Trophoblast cell (in vitro differentiated cells and primary cell): Measurements from ENCODE around the gene MAGOHB.

Experiments
- DNase-seq, 2 donors: peaks; one replicate each; pipeline ENCODE4 v3.0.0-alpha.2; 2016
- H2AFZ ChIP-seq: 2 replicates; pipeline ENCODE4 v1.6.1; 2013; ENCODE audit warnings: low read length, moderate library complexity, mild to moderate bottlenecking; ENCODE audit not compliant: insufficient read depth, poor library complexity
- H2AK5ac ChIP-seq: 2 replicates; pipeline ENCODE4 v1.6.1; 2013; ENCODE audit warnings: mild to moderate bottlenecking, low read length
- H2BK120ac ChIP-seq: 2 replicates; pipeline ENCODE4 v1.6.1; 2013; ENCODE audit warnings: low read length, mild to moderate bottlenecking, moderate library complexity; ENCODE audit not compliant: insufficient read depth, poor library complexity
- H2BK12ac ChIP-seq: 2 replicates; pipeline ENCODE4 v1.6.1; 2013; ENCODE audit warnings: mild to moderate bottlenecking, low read length, moderate library complexity
- H2BK5ac ChIP-seq: 2 replicates; pipeline ENCODE4 v1.6.1; 2013; ENCODE audit warnings: low read length, low read depth, moderate library complexity, mild to moderate bottlenecking; ENCODE audit not compliant: poor library complexity
- H3K14ac ChIP-seq: 2 replicates; pipeline ENCODE4 v1.6.1; 2013; ENCODE audit warnings: mild to moderate bottlenecking, low read length
- H3K18ac ChIP-seq: 2 replicates; pipeline ENCODE4 v1.6.1; 2013; ENCODE audit warnings: mild to moderate bottlenecking, low read length
- H3K23ac ChIP-seq: 2 replicates; pipeline ENCODE4 v1.6.1; 2013; ENCODE audit warnings: low read length
- H3K27ac ChIP-seq: 2 replicates; pipeline ENCODE4 v1.5.1; 2013; ENCODE audit warnings: low read depth, mild to moderate bottlenecking, inconsistent platforms, low read length, moderate library complexity
- H3K27me3 ChIP-seq: 2 replicates; pipeline ENCODE4 v1.6.1; 2013; ENCODE audit warnings: inconsistent platforms, mild to moderate bottlenecking, low read length, moderate library complexity; ENCODE audit not compliant: insufficient read depth
- H3K36me3 ChIP-seq, 2 experiments: 1 replicate in 1 of 2; 2 replicates in 1 of 2; pipeline ENCODE4 v1.6.1; 2013; ENCODE audit warnings: low read length in 2 of 2, mild to moderate bottlenecking in 2 of 2, moderate library complexity in 1 of 2; ENCODE audit not compliant: insufficient read depth in 2 of 2, control insufficient read depth in 1 of 2
- H3K4ac ChIP-seq: 2 replicates; pipeline ENCODE4 v1.6.1; 2013; ENCODE audit warnings: low read depth, mild to moderate bottlenecking, low read length, moderate library complexity
- H3K4me1 ChIP-seq, 2 experiments: 1 replicate in 1 of 2; 2 replicates in 1 of 2; pipeline ENCODE4 v1.6.1; 2013; ENCODE audit warnings: low read length in 2 of 2, mild to moderate bottlenecking in 2 of 2, moderate library complexity in 1 of 2; ENCODE audit not compliant: insufficient read depth in 2 of 2, control insufficient read depth in 1 of 2
- H3K4me2 ChIP-seq: 2 replicates; pipeline ENCODE4 v1.6.1; 2013; ENCODE audit warnings: inconsistent platforms, mild to moderate bottlenecking, low read length, moderate library complexity
- H3K4me3 ChIP-seq: 2 replicates; pipeline ENCODE4 v1.5.1; 2013; ENCODE audit warnings: mild to moderate bottlenecking, low read depth, low read length, inconsistent platforms
- H3K79me1 ChIP-seq: one replicate; pipeline ENCODE4 v1.6.1; 2013; ENCODE audit warnings: low read length
- H3K79me2 ChIP-seq: 2 replicates; pipeline ENCODE4 v1.6.1; 2013; ENCODE audit warnings: low read length, mild to moderate bottlenecking; ENCODE audit not compliant: control insufficient read depth, insufficient read depth, poor library complexity
- H3K9ac ChIP-seq: 2 replicates; pipeline ENCODE4 v1.6.1; 2013; ENCODE audit warnings: mild to moderate bottlenecking, low read length
- H3K9me3 ChIP-seq: 2 replicates; pipeline ENCODE4 v1.6.1; 2013; ENCODE audit warnings: low read depth, mild to moderate bottlenecking, control low read depth, inconsistent platforms, low read length; ENCODE audit not compliant: insufficient read depth
- H4K12ac ChIP-seq: 2 replicates; pipeline ENCODE4 v1.6.1; 2013; ENCODE audit warnings: low read depth, mild to moderate bottlenecking, low read length, moderate library complexity
- H4K8ac ChIP-seq: 2 replicates; pipeline ENCODE4 v1.6.1; 2013; ENCODE audit warnings: low read depth, mild to moderate bottlenecking, low read length, moderate library complexity
- H4K91ac ChIP-seq: one replicate; pipeline ENCODE4 v1.6.1; 2013; ENCODE audit warnings: low read depth, mild to moderate bottlenecking, low read length, moderate library complexity
- WGBS: extraction: QIAGEN DNeasy Blood & Tissue Kit; methylation state at CpG from one replicate; pipeline ENCODE4 v1.1.7; 2013; ENCODE audit warnings: missing lambda C conversion rate; ENCODE audit not compliant: insufficient read length, insufficient coverage; ENCODE audit errors: extremely low coverage; 5-methylcytosine and 5-hydroxymethylcytosine counted together

The MAGOHB gene

GRCh38 chr12:10636611-10637010, 23.2 kb upstream of the MAGOHB start:
- Histone ChIP-seq H3K36me3 (no peaks in the 10 kb centered on the region), H2AK5ac (no peak overlapping the region), H3K27me3 (no peaks in the 10 kb centered on the region), H4K12ac (no peak overlapping the region), H3K4ac (no peak overlapping the region), H3K18ac (no peak overlapping the region), H3K14ac (no peak overlapping the region), H2BK120ac (no peak overlapping the region), H3K79me1 (peaks cover 2% of the 10 kb centered on the region), H3K27ac (no peak overlapping the region), H3K23ac (no peak overlapping the region), H3K79me2 (no peaks in the 10 kb centered on the region), H3K4me3 (no peak overlapping the region), H2AFZ (no peak overlapping the region), H3K4me1 (peaks cover 2 to 9% of the 10 kb centered on the region in 2 experiments), H2BK12ac (no peak overlapping the region), H3K9ac (no peak overlapping the region), H3K9me3 (no peaks in the 10 kb centered on the region), H4K8ac (no peak overlapping the region), H2BK5ac (no peak overlapping the region), H4K91ac (no peak overlapping the region), H3K4me2 (no peak overlapping the region)
- no CpG with 5 or more reads among the region's 6 CpGs for WGBS
- DNase-seq = peak in 1 of 2 donors; percentile 19

DNA sequence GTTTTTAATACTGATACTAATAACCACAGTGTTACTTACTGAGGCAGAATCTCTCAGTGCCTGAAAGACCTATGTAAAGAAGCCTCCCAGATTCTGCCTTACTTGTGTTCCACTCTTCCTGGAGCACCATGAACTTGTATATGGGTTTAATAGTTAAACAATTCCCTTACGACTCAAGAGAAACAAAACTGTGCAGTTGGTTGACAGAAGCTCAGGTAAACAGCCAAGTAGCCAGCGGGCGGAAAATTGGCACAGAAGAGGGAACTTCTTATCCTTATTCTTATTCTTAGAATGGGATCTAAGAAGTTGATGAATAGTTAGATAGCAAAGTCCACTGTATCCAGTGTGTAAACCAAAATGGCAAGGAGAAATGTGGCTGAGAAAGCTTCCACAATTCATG, 22.7 kb upstream of the MAGOHB start:
- H2AFZ ChIP-seq = no peak overlapping the region
- no peak overlapping the region for H2BK12ac ChIP-seq
- H3K4me3 ChIP-seq = no peak overlapping the region
- DNase-seq = no peak
- H4K91ac ChIP-seq = no peak overlapping the region
- peaks cover 2 to 5% of the 10 kb centered on the region in 2 experiments for H3K4me1 ChIP-seq
- H2BK120ac ChIP-seq = no peak overlapping the region
- no CpG with 5 or more reads among the region's 3 CpGs for WGBS
- no peaks in the 10 kb centered on the region for H3K36me3 ChIP-seq
- H3K9ac ChIP-seq = no peak overlapping the region
- H4K12ac ChIP-seq = no peak overlapping the region
- H4K8ac ChIP-seq = no peak overlapping the region
- H3K23ac ChIP-seq = no peak overlapping the region
- no peak overlapping the region for H3K18ac ChIP-seq
- no peak overlapping the region for H3K27ac ChIP-seq
- no peaks in the 10 kb centered on the region for H3K9me3 ChIP-seq
- H3K14ac ChIP-seq = no peak overlapping the region
- H3K4me2 ChIP-seq = no peak overlapping the region
- no peaks in the 10 kb centered on the region for H3K27me3 ChIP-seq
- no peak overlapping the region for H2AK5ac ChIP-seq
- H3K79me2 ChIP-seq = no peaks in the 10 kb centered on the region
- no peaks in the 10 kb centered on the region for H3K79me1 ChIP-seq
- no peak overlapping the region for H3K4ac ChIP-seq
- H2BK5ac ChIP-seq = no peak overlapping the region

DNA sequence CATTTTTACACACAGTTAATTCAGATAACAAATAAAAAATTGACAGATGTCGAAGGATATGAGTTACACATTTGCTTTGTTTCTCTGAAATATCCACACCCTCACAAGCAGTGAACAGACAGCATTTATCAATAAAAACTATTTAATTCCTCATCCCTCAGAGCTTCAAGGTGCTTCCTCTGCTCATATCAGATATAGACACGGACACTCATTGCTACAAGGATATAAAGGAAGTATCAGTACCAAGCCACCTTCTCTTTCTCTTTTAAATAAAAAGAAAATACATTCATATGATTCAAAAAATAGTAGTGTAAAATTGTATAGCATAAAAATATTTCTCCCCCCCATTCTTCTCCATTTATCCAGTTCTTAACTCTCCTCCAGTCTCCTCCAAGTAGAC, 21.9 kb upstream of the MAGOHB start:
- no peaks in the 10 kb centered on the region for H3K9me3 ChIP-seq
- H3K9ac ChIP-seq = no peak overlapping the region
- H4K8ac ChIP-seq = no peak overlapping the region
- H3K27me3 ChIP-seq = no peaks in the 10 kb centered on the region
- H3K4ac ChIP-seq = no peak overlapping the region
- H3K79me2 ChIP-seq = no peaks in the 10 kb centered on the region
- peaks cover 2 to 5% of the 10 kb centered on the region in 2 experiments for H3K4me1 ChIP-seq
- no peak overlapping the region for H2BK120ac ChIP-seq
- H3K18ac ChIP-seq = no peak overlapping the region
- no peak overlapping the region for H3K4me2 ChIP-seq
- H3K79me1 ChIP-seq = no peaks in the 10 kb centered on the region
- H3K14ac ChIP-seq = no peak overlapping the region
- no peak overlapping the region for H2BK5ac ChIP-seq
- no peak overlapping the region for H2AK5ac ChIP-seq
- no peaks in the 10 kb centered on the region for H3K36me3 ChIP-seq
- no peak overlapping the region for H3K4me3 ChIP-seq
- no CpG with 5 or more reads among the region's 2 CpGs for WGBS
- H4K12ac ChIP-seq = no peak overlapping the region
- no peak overlapping the region for H4K91ac ChIP-seq
- H2BK12ac ChIP-seq = no peak overlapping the region
- no peak overlapping the region for H3K23ac ChIP-seq
- no peak overlapping the region for H3K27ac ChIP-seq
- H2AFZ ChIP-seq = no peak overlapping the region
- DNase-seq = no peak

GRCh38 chr12:10634427-10634826, 21.0 kb upstream of the MAGOHB start:
- H3K4me1 ChIP-seq = peaks cover 2 to 5% of the 10 kb centered on the region in 2 experiments
- H2BK120ac ChIP-seq = no peak overlapping the region
- no peaks in the 10 kb centered on the region for H3K9me3 ChIP-seq
- H2BK5ac ChIP-seq = no peak overlapping the region
- no peak overlapping the region for H3K23ac ChIP-seq
- H4K12ac ChIP-seq = no peak overlapping the region
- no peak overlapping the region for H2AK5ac ChIP-seq
- H3K4me2 ChIP-seq = no peak overlapping the region
- no peak overlapping the region for H3K4ac ChIP-seq
- no peak overlapping the region for H4K8ac ChIP-seq
- H4K91ac ChIP-seq = no peak overlapping the region
- no peaks in the 10 kb centered on the region for H3K79me1 ChIP-seq
- no peak overlapping the region for H2AFZ ChIP-seq
- H3K27ac ChIP-seq = no peak overlapping the region
- no peak overlapping the region for H3K9ac ChIP-seq
- H3K4me3 ChIP-seq = no peak overlapping the region
- no peaks in the 10 kb centered on the region for H3K27me3 ChIP-seq
- H3K79me2 ChIP-seq = no peaks in the 10 kb centered on the region
- peak; percentile 93 to 97 for DNase-seq
- H3K18ac ChIP-seq = no peak overlapping the region
- no peak overlapping the region for H3K14ac ChIP-seq
- no peaks in the 10 kb centered on the region for H3K36me3 ChIP-seq
- H2BK12ac ChIP-seq = no peak overlapping the region
- no CpG with 5 or more reads among the region's 5 CpGs for WGBS
